ENCODE results near the gene ACADS.

- no peak for TF ChIP-seq CTCF (IDR thresholded peaks at IDR 0.05)
- no peak for TF ChIP-seq EP300 (IDR thresholded peaks at IDR 0.05)
- no peak for TF ChIP-seq POLR2A (IDR thresholded peaks at IDR 0.05)
Measured at GRCh38 chr12:120733574-120733973, 7.9 kb downstream of the ACADS start.
